Hepatocyte (in vitro differentiated cells): ENCODE measurements around the gene MARCO. TPM values are rescaled to one million over a fixed set of nuclear protein-coding genes. Genes with fewer than 3 reads are reported as not detected.

Experiments used
- DNase-seq: peaks from one replicate; pipeline ENCODE4 v3.0.0-alpha.2; 2016; ENCODE audit warnings: low spot score
- H2AFZ ChIP-seq: fragments of 200-600 bp; sonication (generic); 2 replicates; pipeline ENCODE4 v1.6.0; 2016; ENCODE audit warnings: antibody characterized with exemption, mild to moderate bottlenecking
- H3K27ac ChIP-seq: fragments of 200-600 bp; sonication (generic); 2 replicates; pipeline ENCODE4 v1.5.1; 2016; ENCODE audit warnings: mild to moderate bottlenecking
- H3K27me3 ChIP-seq: fragments of 200-600 bp; sonication (generic); 2 replicates; pipeline ENCODE4 v1.6.1; 2016
- H3K36me3 ChIP-seq: fragments of 200-600 bp; sonication (generic); replicated peaks from 2 replicates; pipeline ENCODE4 v1.5.1; 2016; ENCODE audit warnings: low read depth; ENCODE audit not compliant: insufficient read depth
- H3K4me1 ChIP-seq: fragments of 200-600 bp; sonication (generic); 2 replicates; pipeline ENCODE4 v1.5.1; 2016; ENCODE audit warnings: mild to moderate bottlenecking, moderate library complexity; ENCODE audit not compliant: insufficient read depth
- H3K4me2 ChIP-seq: fragments of 200-600 bp; sonication (generic); 2 replicates; pipeline ENCODE4 v1.6.0; 2016
- H3K4me3 ChIP-seq: fragments of 200-600 bp; sonication (generic); 2 replicates; pipeline ENCODE4 v1.5.1; 2016; ENCODE audit warnings: mild to moderate bottlenecking
- H3K79me2 ChIP-seq: fragments of 200-600 bp; sonication (generic); 2 replicates; pipeline ENCODE4 v1.6.0; 2017; ENCODE audit warnings: mild to moderate bottlenecking
- H3K9me2 ChIP-seq: fragments of 200-600 bp; sonication (generic); replicated peaks from 2 replicates; pipeline ENCODE4 v1.6.0; 2017; ENCODE audit warnings: mild to moderate bottlenecking; ENCODE audit not compliant: insufficient read depth
- H3K9me3 ChIP-seq: fragments of 200-600 bp; sonication (generic); 2 replicates; pipeline ENCODE4 v1.5.1; 2016; ENCODE audit warnings: low read depth, mild to moderate bottlenecking
- H4K20me1 ChIP-seq: fragments of 200-600 bp; sonication (generic); 2 replicates; pipeline ENCODE4 v1.6.0; 2016; ENCODE audit warnings: mild to moderate bottlenecking; ENCODE audit not compliant: insufficient read depth, poor library complexity, severe bottlenecking
- CTCF ChIP-seq: fragments of 200-600 bp; sonication (generic); IDR thresholded peaks from 2 replicates; pipeline ENCODE4 v1.5.1; 2016; ENCODE audit warnings: antibody characterized with exemption, mild to moderate bottlenecking; ENCODE audit not compliant: poor library complexity
- EZH2 ChIP-seq: fragments of 200-600 bp; sonication (generic); IDR thresholded peaks from 2 replicates; pipeline ENCODE4 v1.6.1; 2016; ENCODE audit warnings: antibody characterized with exemption, mild to moderate bottlenecking, borderline replicate concordance
- EZH2phosphoT487 ChIP-seq: fragments of 200-600 bp; sonication (generic); IDR thresholded peaks from one replicate; pipeline ENCODE4 v1.6.1; 2018; ENCODE audit warnings: antibody characterized with exemption, mild to moderate bottlenecking, low read depth, moderate library complexity; ENCODE audit not compliant: unreplicated experiment, severe bottlenecking
- WGBS: methylation state at CpG from one replicate; pipeline ENCODE4 v1.1.6; 2016; ENCODE audit warnings: low lambda C conversion rate; ENCODE audit errors: missing lambda C conversion rate; 5-methylcytosine and 5-hydroxymethylcytosine counted together
- polyA plus RNA-seq: library from polyadenylated mRNA; unstranded; fragments of >200 nt; fragmentation: Nextera tagmentation; extraction: Ambion mirVana; gene quantifications from 2 replicates; pipeline ENCODE4 v1.2.1, GENCODE V29; 2016
- total RNA-seq: library from RNA; depleted of rRNA; stranded (reverse); fragments of >200 nt; gene quantifications from 2 replicates; pipeline ENCODE4 v1.2.3, GENCODE V29; 2014

Gene MARCO
- total and polyA plus RNA-seq, 2 experiments from 2014 or later, result 0.10 TPM; not detected in 1

GRCh38 chr2:118980573-118980972 is 38.6 kb downstream of the MARCO start:
- Histone ChIP-seq H3K4me2 (no peak overlapping the region), H3K36me3 (no peaks in the 10 kb centered on the region), H3K4me1 (no peaks in the 10 kb centered on the region), H2AFZ (no peak overlapping the region), H3K9me2 (no peaks in the 10 kb centered on the region), H3K4me3 (no peak overlapping the region), H3K9me3 (no peaks in the 10 kb centered on the region), H3K27ac (no peak overlapping the region), H3K27me3 (peaks cover 12% of the 10 kb centered on the region), H3K79me2 (no peaks in the 10 kb centered on the region), H4K20me1 (no peaks in the 10 kb centered on the region)
- DNase-seq, result no peak
- WGBS, result 85% methylated on average over 2 of the region's 2 CpGs
- no peak for TF ChIP-seq EZH2
- TF ChIP-seq EZH2phosphoT487, result no peak
- no peak for TF ChIP-seq CTCF

GRCh38 chr2:118981632-118982031 is 39.6 kb downstream of the MARCO start:
- H3K36me3 ChIP-seq, result no peaks in the 10 kb centered on the region
- no peaks in the 10 kb centered on the region for H3K79me2 ChIP-seq
- no peaks in the 10 kb centered on the region for H3K4me1 ChIP-seq
- no peak overlapping the region for H3K27ac ChIP-seq
- H3K9me2 ChIP-seq, result no peaks in the 10 kb centered on the region
- no peak overlapping the region for H3K4me2 ChIP-seq
- no peak overlapping the region for H2AFZ ChIP-seq
- no peak overlapping the region for H3K4me3 ChIP-seq
- H3K9me3 ChIP-seq, result no peaks in the 10 kb centered on the region
- WGBS, result 88% methylated on average over 2 of the region's 2 CpGs
- peaks cover 12% of the 10 kb centered on the region for H3K27me3 ChIP-seq
- no peak for DNase-seq
- TF ChIP-seq CTCF, result no peak
- TF ChIP-seq EZH2, result no peak
- TF ChIP-seq EZH2phosphoT487, result no peak
- H4K20me1 ChIP-seq, result no peaks in the 10 kb centered on the region

- TF ChIP-seq EZH2 (no peak), CTCF (no peak), EZH2phosphoT487 (no peak)
- Histone ChIP-seq H3K9me3 (no peaks in the 10 kb centered on the region), H3K9me2 (no peaks in the 10 kb centered on the region), H2AFZ (no peak overlapping the region), H3K27me3 (peaks cover 12% of the 10 kb centered on the region), H3K27ac (no peak overlapping the region), H3K4me3 (no peak overlapping the region), H3K4me1 (no peaks in the 10 kb centered on the region), H3K4me2 (no peak overlapping the region), H3K79me2 (no peaks in the 10 kb centered on the region), H4K20me1 (no peaks in the 10 kb centered on the region), H3K36me3 (no peaks in the 10 kb centered on the region)
- WGBS, result 92% methylated on average over 3 of the region's 3 CpGs
- DNase-seq, result no peak
These were observed 40.0 kb downstream of the MARCO start for GRCh38 chr2:118982039-118982438.

- Histone ChIP-seq H3K36me3 (no peaks in the 10 kb centered on the region), H3K4me1 (no peaks in the 10 kb centered on the region), H3K27me3 (peaks cover 12% of the 10 kb centered on the region), H3K27ac (no peak overlapping the region), H4K20me1 (no peaks in the 10 kb centered on the region), H3K9me2 (no peaks in the 10 kb centered on the region), H3K4me3 (no peak overlapping the region), H2AFZ (no peak overlapping the region), H3K79me2 (no peaks in the 10 kb centered on the region), H3K9me3 (no peaks in the 10 kb centered on the region), H3K4me2 (no peak overlapping the region)
- no peak for DNase-seq
- TF ChIP-seq EZH2phosphoT487 (no peak), EZH2 (no peak), CTCF (no peak)
- WGBS, result 85% methylated on average over 6 of the region's 6 CpGs
These were observed 41.1 kb downstream of the MARCO start for GRCh38 chr2:118983133-118983532.
